ENCODE measurements around the gene KCNQ1. TPM values are rescaled to one million over a fixed set of nuclear protein-coding genes. Genes with fewer than 3 reads are reported as not detected.

Gene KCNQ1
- total RNA-seq, 4 donors from 2014 or later: 2.6 to 12.7 (median 4.9) TPM

GRCh38 chr11:2670541-2671100, 225.8 kb downstream of the KCNQ1 start:
- Histone ChIP-seq H3K27me3 (no peaks in the 10 kb centered on the region), H3K4me3 (no peak overlapping the region), H3K4me1 (peaks cover 0 to 20% (median 3%) of the 10 kb centered on the region in 3 donors), H3K27ac (no peak overlapping the region), H3K36me3 (peaks cover 0 to 8% of the 10 kb centered on the region in 2 donors), H3K9me3 (no peaks in the 10 kb centered on the region)
- WGBS, 2 donors (ENCODE audit: low coverage in 1 of 2): 60% methylated on average over 1 of the region's 1 CpG; no CpG with 5 or more reads in 1 of the 2 donors
- no peak for ATAC-seq
- TF ChIP-seq CTCF (IDR thresholded peaks at IDR 0.05) (no peak), POLR2A (IDR thresholded peaks at IDR 0.05) (no peak), EP300 (IDR thresholded peaks at IDR 0.05) (no peak), POLR2AphosphoS5 (IDR thresholded peaks at IDR 0.05) (no peak)

GRCh38 chr11:2671748-2672147, 226.9 kb downstream of the KCNQ1 start:
- Histone ChIP-seq H3K9me3 (no peaks in the 10 kb centered on the region), H3K4me3 (no peak overlapping the region), H3K27ac (no peak overlapping the region), H3K4me1 (peaks cover 0 to 31% (median 9%) of the 10 kb centered on the region in 3 donors), H3K27me3 (no peaks in the 10 kb centered on the region), H3K36me3 (peaks cover 0 to 8% of the 10 kb centered on the region in 2 donors)
- ATAC-seq: no peak
- TF ChIP-seq EP300 (IDR thresholded peaks at IDR 0.05) (no peak), POLR2A (IDR thresholded peaks at IDR 0.05) (no peak), CTCF (IDR thresholded peaks at IDR 0.05) (no peak), POLR2AphosphoS5 (IDR thresholded peaks at IDR 0.05) (no peak)
- 92 to 94% methylated on average over 2 of the region's 3 CpGs for WGBS, 2 donors (ENCODE audit: low coverage in 1 of 2)

GRCh38 chr11:2672553-2673249, 227.9 kb downstream of the KCNQ1 start:
- no peak for ATAC-seq
- no peak overlapping the region for H3K27ac ChIP-seq
- no peak overlapping the region for H3K4me3 ChIP-seq
- peaks cover 0 to 33% (median 9%) of the 10 kb centered on the region in 3 donors for H3K4me1 ChIP-seq
- WGBS, 2 donors (ENCODE audit: low coverage in 1 of 2): 85% methylated on average over 4 of the region's 4 CpGs; no CpG with 5 or more reads in 1 of the 2 donors
- no peaks in the 10 kb centered on the region for H3K27me3 ChIP-seq
- no peaks in the 10 kb centered on the region for H3K9me3 ChIP-seq
- H3K36me3 ChIP-seq: peaks cover 0 to 8% of the 10 kb centered on the region in 2 donors
- TF ChIP-seq EP300 (IDR thresholded peaks at IDR 0.05) (no peak), CTCF (IDR thresholded peaks at IDR 0.05) (no peak), POLR2AphosphoS5 (IDR thresholded peaks at IDR 0.05) (no peak), POLR2A (IDR thresholded peaks at IDR 0.05) (no peak)

- WGBS, 2 donors (ENCODE audit: low coverage in 1 of 2): 90% methylated on average over 2 of the region's 2 CpGs; no CpG with 5 or more reads in 1 of the 2 donors
- Histone ChIP-seq H3K9me3 (no peaks in the 10 kb centered on the region), H3K27me3 (no peaks in the 10 kb centered on the region), H3K27ac (no peak overlapping the region), H3K4me1 (peaks cover 0 to 33% (median 9%) of the 10 kb centered on the region in 3 donors), H3K36me3 (peaks cover 0 to 5% of the 10 kb centered on the region in 2 donors), H3K4me3 (no peak overlapping the region)
- TF ChIP-seq EP300 (IDR thresholded peaks at IDR 0.05): no peak
- no peak for TF ChIP-seq POLR2A (IDR thresholded peaks at IDR 0.05)
- TF ChIP-seq CTCF (IDR thresholded peaks at IDR 0.05): no peak
- no peak for TF ChIP-seq POLR2AphosphoS5 (IDR thresholded peaks at IDR 0.05)
- no peak for ATAC-seq
Measured at GRCh38 chr11:2673250-2673610, 228.4 kb downstream of the KCNQ1 start.

Data from gastroesophageal sphincter (tissue), 4 donors.